C4-2B (cell line): Measurements from ENCODE around the gene ATXN1.

Source experiments
- ZFX ChIP-seq: fragments of 450-650 bp; IDR thresholded peaks from 2 replicates; pipeline ENCODE4 v1.6.1; 2017
- TF ChIP-seq, protein P1 (sequence below): fragments of 450-650 bp; conservative IDR thresholded peaks from 2 replicates; pipeline ENCODE4 v1.5.1; 2017; ENCODE audit warnings: mild to moderate bottlenecking

DNA sequence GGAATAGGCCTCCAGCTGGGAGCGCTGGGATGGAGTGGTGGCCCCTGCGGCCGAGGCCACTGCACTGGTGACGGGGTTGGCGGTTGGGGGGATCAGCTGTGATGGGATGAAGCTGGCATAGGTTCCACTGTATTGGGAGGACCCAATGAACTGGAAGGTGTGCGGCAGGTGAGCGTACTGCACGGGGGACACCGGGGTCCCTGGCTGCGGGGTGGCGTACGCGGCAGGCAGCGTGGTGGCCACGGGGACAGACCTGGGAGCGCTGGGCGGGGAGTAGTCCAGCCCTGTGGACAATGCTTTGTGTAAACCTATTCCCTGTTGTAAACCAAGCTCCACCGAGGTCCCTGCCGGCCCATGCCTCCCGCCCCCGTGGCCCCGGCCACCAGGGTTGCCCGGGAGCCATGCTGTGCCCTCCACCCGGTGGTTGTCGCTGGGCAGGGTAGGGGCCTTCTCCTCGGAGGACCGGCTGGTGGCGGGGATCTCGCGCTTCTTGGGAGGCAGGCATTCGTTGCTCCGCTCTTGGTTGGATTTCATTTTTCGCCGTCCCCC lies 433.4 kb downstream of the ATXN1 start:
- TF ChIP-seq, protein P1, sequence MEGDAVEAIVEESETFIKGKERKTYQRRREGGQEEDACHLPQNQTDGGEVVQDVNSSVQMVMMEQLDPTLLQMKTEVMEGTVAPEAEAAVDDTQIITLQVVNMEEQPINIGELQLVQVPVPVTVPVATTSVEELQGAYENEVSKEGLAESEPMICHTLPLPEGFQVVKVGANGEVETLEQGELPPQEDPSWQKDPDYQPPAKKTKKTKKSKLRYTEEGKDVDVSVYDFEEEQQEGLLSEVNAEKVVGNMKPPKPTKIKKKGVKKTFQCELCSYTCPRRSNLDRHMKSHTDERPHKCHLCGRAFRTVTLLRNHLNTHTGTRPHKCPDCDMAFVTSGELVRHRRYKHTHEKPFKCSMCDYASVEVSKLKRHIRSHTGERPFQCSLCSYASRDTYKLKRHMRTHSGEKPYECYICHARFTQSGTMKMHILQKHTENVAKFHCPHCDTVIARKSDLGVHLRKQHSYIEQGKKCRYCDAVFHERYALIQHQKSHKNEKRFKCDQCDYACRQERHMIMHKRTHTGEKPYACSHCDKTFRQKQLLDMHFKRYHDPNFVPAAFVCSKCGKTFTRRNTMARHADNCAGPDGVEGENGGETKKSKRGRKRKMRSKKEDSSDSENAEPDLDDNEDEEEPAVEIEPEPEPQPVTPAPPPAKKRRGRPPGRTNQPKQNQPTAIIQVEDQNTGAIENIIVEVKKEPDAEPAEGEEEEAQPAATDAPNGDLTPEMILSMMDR = no peak
- TF ChIP-seq ZFX = no peak
